Peyer's patch (tissue), 4 donors: ENCODE results near the gene DCP1B.

Experiments
- CTCF ChIP-seq, 6 experiments: fragments of 450-650 bp in 4 of 6; fragments of 200-600 bp in 2 of 6; sonication (generic) in 1 of 6; IDR thresholded peaks; one replicate each; pipeline ENCODE4 v1.5.1; 2017 to 2019; ENCODE audit warnings: antibody characterized with exemption in 6 of 6, mild to moderate bottlenecking in 3 of 6, moderate library complexity in 1 of 6
- POLR2A ChIP-seq, 2 donors: fragments of 450-650 bp; IDR thresholded peaks; one replicate each; pipeline ENCODE4 v1.5.1; 2017; ENCODE audit warnings: antibody characterized with exemption in 2 of 2, mild to moderate bottlenecking in 2 of 2, moderate library complexity in 2 of 2

GRCh38 chr12:1929985-1930802 lies 74.1 kb downstream of the DCP1B start:
- TF ChIP-seq CTCF (IDR thresholded peaks at IDR 0.05) (no peak), POLR2A (IDR thresholded peaks at IDR 0.05) (no peak)
